22Rv1 (cell line): ENCODE data around the gene DEAF1.

Experiments used
- ZFX ChIP-seq: fragments of 450-650 bp; IDR thresholded peaks from 2 replicates; pipeline ENCODE4 v1.6.1; 2017; ENCODE audit warnings: antibody characterized with exemption, borderline replicate concordance
- TF ChIP-seq, protein P1 (sequence below): fragments of 450-650 bp; IDR thresholded peaks from 2 replicates; pipeline ENCODE4 v1.5.1; 2017; ENCODE audit warnings: mild to moderate bottlenecking

DNA sequence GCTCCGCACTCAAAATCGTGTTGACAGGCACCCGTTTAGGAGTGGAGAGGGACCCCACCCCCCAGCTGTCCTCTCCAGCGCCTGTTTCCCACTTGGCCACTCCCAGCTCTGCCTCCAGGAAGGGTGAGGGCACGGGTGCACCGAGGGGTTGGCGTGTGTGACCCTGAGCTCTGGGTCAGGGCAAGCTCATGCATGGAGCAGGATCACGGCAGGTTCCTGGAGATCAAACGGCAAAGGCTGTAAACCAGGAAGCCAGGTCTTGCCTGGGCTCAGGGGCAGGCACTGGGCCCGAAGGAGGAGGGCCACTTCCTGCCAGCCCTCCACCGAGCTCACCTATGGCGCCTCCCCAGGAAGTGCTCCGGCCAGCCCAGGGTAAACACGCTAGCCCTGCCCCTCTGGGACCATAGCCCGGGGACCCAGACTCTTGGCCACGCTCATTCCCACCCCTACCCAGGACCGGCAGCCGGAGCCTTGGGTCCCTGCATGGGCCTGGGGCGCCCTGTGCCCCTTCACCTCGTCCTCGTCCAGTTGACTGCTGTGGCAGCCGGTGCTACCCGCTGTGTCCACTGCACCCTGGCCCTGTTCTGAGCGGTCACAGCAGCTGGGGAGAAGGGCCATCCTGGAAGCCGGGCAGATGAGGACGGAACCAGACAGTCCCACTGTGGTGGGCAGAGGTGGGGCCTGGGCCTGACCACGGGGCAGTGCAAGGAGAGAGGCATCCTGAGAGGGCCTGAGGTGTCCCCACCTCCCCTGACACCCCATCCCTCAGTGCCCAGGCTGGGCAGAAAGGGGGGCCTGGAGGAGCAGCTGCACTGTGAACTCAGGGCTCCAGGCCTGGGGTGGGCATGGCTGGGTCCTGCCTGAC is 10.0 kb upstream of the DEAF1 start:
- TF ChIP-seq, protein P1, sequence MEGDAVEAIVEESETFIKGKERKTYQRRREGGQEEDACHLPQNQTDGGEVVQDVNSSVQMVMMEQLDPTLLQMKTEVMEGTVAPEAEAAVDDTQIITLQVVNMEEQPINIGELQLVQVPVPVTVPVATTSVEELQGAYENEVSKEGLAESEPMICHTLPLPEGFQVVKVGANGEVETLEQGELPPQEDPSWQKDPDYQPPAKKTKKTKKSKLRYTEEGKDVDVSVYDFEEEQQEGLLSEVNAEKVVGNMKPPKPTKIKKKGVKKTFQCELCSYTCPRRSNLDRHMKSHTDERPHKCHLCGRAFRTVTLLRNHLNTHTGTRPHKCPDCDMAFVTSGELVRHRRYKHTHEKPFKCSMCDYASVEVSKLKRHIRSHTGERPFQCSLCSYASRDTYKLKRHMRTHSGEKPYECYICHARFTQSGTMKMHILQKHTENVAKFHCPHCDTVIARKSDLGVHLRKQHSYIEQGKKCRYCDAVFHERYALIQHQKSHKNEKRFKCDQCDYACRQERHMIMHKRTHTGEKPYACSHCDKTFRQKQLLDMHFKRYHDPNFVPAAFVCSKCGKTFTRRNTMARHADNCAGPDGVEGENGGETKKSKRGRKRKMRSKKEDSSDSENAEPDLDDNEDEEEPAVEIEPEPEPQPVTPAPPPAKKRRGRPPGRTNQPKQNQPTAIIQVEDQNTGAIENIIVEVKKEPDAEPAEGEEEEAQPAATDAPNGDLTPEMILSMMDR: no peak
- TF ChIP-seq ZFX: no peak
